NCI-H345 treated with DMSO at 0.1 percent for 48 hours (cell line): ENCODE data around the gene RERE.
"Not testable (repeated sequence)": the region's sequence is repeated elsewhere in the genome, so short reads cannot be mapped to it uniquely, and the experiment has no call there.

ENCODE experiments used
- DNase-seq: peaks from one replicate; lab custom pipeline; 2025; ENCODE audit not compliant: unreplicated experiment; lab: John Stamatoyannopoulos, UW

Gene RERE

GRCh38 chr1:8523666-8524206, 293.7 kb downstream of the RERE start:
- DNase-seq = no peak

- DNase-seq = no peak
These were observed 296.9 kb downstream of the RERE start for GRCh38 chr1:8520483-8520966.

GRCh38 chr1:8519167-8519566, 298.3 kb downstream of the RERE start:
- DNase-seq = no peak

GRCh38 chr1:8518490-8518801, 299.0 kb downstream of the RERE start:
- no peak for DNase-seq

GRCh38 chr1:8517661-8518489, 299.6 kb downstream of the RERE start:
- no peak for DNase-seq

- no peak for DNase-seq
These were observed 300.5 kb downstream of the RERE start for GRCh38 chr1:8516793-8517556.

- no peak for DNase-seq
These were observed 301.1 kb downstream of the RERE start for GRCh38 chr1:8516278-8516777.

- DNase-seq = no peak
These were observed 304.9 kb downstream of the RERE start for GRCh38 chr1:8512504-8512903.

GRCh38 chr1:8510041-8510823, 307.2 kb downstream of the RERE start:
- DNase-seq = no peak

- no peak for DNase-seq
These were observed 307.9 kb downstream of the RERE start for GRCh38 chr1:8509579-8509978.

- DNase-seq = no peak
These were observed 310.3 kb downstream of the RERE start for GRCh38 chr1:8506995-8507615.

- DNase-seq = no peak
These were observed 311.0 kb downstream of the RERE start for GRCh38 chr1:8506456-8506855.

GRCh38 chr1:8503842-8504241, 313.6 kb downstream of the RERE start:
- DNase-seq = no peak

- not testable (repeated sequence) for DNase-seq
These were observed 314.5 kb downstream of the RERE start for GRCh38 chr1:8502949-8503348.

GRCh38 chr1:8497210-8497819, 320.1 kb downstream of the RERE start:
- DNase-seq = no peak

- DNase-seq = no peak
These were observed 321.0 kb downstream of the RERE start for GRCh38 chr1:8496473-8496872.

- DNase-seq = no peak
These were observed 321.5 kb downstream of the RERE start for GRCh38 chr1:8495928-8496401.

- DNase-seq = no peak
These were observed 322.8 kb downstream of the RERE start for GRCh38 chr1:8494681-8495080.

GRCh38 chr1:8493916-8494540, 323.4 kb downstream of the RERE start:
- DNase-seq = no peak

GRCh38 chr1:8487249-8487648, 330.2 kb downstream of the RERE start:
- no peak for DNase-seq
